MM.1S (cell line): ENCODE measurements around the gene UBXN2A.

Source experiments
- EZH2 ChIP-seq: fragments of 300-600 bp; sonication (generic); optimal IDR thresholded peaks from 2 replicates; pipeline ENCODE3; 2017; ENCODE audit warnings: low read depth, mild to moderate bottlenecking, antibody characterized with exemption, low read length, mixed read lengths
- EZH2phosphoT487 ChIP-seq: fragments of 300-600 bp; sonication (generic); IDR thresholded peaks from 2 replicates; pipeline ENCODE4 v1.6.1; 2018; ENCODE audit warnings: antibody characterized with exemption, low read length
- TF ChIP-seq, protein P1 (sequence below): fragments of 300-600 bp; sonication (generic); IDR thresholded peaks from 2 replicates; pipeline ENCODE4 v1.5.1; 2016; ENCODE audit warnings: antibody characterized with exemption, low read length, mixed read lengths

DNA sequence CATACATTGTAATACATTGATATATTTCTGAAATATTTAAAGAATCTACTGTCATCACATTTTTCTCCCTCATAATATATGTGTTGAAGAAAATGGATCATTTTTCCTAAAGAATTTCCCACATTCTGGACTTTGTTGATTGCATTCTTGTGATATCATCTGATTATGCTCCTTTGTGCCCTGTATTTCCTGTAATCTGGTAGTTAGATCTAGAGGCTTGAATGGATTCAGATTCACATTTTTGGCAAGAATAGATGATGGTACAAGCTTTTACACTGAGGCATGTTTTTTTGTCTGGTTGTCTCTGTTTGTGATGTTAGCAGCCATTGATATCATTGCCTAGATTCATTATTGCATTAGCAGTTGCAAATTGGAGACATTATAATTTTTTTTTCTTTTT, 13.4 kb downstream of the UBXN2A start:
- no peak for TF ChIP-seq EZH2
- TF ChIP-seq, protein P1, sequence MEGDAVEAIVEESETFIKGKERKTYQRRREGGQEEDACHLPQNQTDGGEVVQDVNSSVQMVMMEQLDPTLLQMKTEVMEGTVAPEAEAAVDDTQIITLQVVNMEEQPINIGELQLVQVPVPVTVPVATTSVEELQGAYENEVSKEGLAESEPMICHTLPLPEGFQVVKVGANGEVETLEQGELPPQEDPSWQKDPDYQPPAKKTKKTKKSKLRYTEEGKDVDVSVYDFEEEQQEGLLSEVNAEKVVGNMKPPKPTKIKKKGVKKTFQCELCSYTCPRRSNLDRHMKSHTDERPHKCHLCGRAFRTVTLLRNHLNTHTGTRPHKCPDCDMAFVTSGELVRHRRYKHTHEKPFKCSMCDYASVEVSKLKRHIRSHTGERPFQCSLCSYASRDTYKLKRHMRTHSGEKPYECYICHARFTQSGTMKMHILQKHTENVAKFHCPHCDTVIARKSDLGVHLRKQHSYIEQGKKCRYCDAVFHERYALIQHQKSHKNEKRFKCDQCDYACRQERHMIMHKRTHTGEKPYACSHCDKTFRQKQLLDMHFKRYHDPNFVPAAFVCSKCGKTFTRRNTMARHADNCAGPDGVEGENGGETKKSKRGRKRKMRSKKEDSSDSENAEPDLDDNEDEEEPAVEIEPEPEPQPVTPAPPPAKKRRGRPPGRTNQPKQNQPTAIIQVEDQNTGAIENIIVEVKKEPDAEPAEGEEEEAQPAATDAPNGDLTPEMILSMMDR, result no peak
- TF ChIP-seq EZH2phosphoT487, result no peak
